ENCODE measurements around the gene NCOA5.

NCOA5 gene

DNA sequence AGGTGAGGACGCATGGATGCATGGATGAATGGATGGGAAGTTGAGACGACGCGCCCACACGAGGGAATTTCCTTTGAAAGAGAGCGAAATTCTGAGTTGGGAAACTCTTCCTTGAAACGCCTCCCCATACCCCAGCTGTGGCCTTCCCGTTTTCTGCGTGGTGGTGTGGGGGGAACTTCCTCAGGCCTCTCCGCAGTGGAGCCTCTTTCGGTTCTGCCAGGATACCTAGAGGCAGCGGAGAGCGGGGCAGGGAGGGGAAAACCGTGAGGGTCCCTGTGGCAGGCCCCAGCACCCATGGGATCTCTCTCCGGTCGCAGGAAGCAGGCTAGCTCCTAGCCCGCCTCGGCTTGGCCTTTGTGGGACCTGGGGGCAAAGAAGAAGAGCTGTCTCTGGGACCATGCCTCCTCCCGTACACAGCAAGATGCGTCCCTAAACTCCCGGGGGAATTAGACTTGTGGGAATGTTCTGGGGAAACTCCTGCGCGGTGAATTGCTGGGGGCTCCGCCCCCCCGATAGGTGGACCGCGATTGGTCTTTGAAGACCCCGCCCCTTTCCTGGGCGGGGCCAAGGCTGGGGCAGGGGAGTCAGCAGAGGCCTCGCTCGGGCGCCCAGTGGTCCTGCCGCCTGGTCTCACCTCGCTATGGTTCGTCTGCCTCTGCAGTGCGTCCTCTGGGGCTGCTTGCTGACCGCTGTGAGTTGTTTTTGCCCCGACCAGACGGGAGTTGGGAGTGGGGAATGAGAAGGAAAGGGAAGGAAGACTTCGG lies 28.1 kb upstream of the NCOA5 start, which contains the start of gene CD40:
TSS of gene CD40 (plus strand) at position 611 of the 764 bp plus-strand sequence. CDS start at position 641, 30 bp downstream.
- TF ChIP-seq, protein P1, sequence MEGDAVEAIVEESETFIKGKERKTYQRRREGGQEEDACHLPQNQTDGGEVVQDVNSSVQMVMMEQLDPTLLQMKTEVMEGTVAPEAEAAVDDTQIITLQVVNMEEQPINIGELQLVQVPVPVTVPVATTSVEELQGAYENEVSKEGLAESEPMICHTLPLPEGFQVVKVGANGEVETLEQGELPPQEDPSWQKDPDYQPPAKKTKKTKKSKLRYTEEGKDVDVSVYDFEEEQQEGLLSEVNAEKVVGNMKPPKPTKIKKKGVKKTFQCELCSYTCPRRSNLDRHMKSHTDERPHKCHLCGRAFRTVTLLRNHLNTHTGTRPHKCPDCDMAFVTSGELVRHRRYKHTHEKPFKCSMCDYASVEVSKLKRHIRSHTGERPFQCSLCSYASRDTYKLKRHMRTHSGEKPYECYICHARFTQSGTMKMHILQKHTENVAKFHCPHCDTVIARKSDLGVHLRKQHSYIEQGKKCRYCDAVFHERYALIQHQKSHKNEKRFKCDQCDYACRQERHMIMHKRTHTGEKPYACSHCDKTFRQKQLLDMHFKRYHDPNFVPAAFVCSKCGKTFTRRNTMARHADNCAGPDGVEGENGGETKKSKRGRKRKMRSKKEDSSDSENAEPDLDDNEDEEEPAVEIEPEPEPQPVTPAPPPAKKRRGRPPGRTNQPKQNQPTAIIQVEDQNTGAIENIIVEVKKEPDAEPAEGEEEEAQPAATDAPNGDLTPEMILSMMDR (IDR thresholded peaks at IDR 0.05; ENCODE audit: insufficient read depth, low read length, missing control alignments) = no peak
- DNase-seq (ENCODE audit: low read depth, low spot score) = no peak
- ChIA-PET POLR2A (no interaction called here), CTCF (interaction anchor here (1.3 kb wide), 1 partner anchor 95 kb away, joined by 3 read pairs; no protein-coding TSS in a partner anchor)
- H3K4me3 ChIP-seq (ENCODE audit: low read depth, low read length) = peak within 1 kb of the TSS; percentile 54

- POLR2A ChIA-PET = no interaction called here
- CTCF ChIA-PET = interaction anchor here (1.0 kb wide), 1 partner anchor 18 kb away, joined by 3 read pairs; no protein-coding TSS in a partner anchor
- TF ChIP-seq, protein P1 (IDR thresholded peaks at IDR 0.05; ENCODE audit: insufficient read depth, low read length, missing control alignments) = no peak
- DNase-seq (ENCODE audit: low read depth, low spot score) = no peak
- no peak overlapping the region for H3K4me3 ChIP-seq (ENCODE audit: low read depth, low read length)
Measured at GRCh38 chr20:46114449-46114848, 24.7 kb upstream of the NCOA5 start.

- DNase-seq (ENCODE audit: low read depth, low spot score) = no peak
- POLR2A ChIA-PET = no interaction called here
- TF ChIP-seq, protein P1 (IDR thresholded peaks at IDR 0.05; ENCODE audit: insufficient read depth, low read length, missing control alignments) = no peak
- no peak overlapping the region for H3K4me3 ChIP-seq (ENCODE audit: low read depth, low read length)
- CTCF ChIA-PET = no interaction called here
Measured at GRCh38 chr20:46113113-46113470, 23.3 kb upstream of the NCOA5 start.

DNA sequence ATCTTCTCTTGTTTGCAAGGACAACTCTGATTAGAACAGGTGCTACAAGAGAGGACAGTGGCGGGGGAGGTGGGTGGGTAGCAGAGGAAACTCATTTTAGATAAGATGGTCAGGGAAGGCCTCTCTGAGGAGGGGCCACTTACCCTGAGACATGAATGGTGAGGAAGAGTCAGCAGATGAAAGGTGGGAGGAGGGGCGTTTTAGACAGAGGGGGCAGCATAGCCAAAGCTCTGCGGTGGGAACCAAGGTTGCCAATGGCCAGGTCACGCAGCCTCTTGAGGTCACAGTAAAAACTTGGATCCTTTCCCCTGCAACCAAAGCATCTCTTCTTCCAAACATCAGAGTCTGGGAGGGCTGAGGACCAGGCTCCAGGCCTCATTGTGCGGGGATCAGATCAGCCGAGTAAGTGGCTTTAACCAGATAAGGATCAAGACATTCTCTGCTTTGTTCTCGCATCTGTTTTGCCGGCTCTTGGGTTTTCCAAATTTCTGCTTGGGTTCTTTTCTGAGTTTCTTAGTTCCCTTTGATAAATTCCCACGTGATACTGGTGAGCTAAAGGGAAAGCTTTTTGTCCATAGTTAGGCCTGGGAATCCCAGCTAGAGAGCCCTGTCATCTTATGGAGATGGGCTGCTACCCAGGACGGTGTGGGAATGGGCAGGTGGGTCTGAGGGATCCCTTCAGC lies 22.8 kb upstream of the NCOA5 start:
- no peak overlapping the region for H3K4me3 ChIP-seq (ENCODE audit: low read depth, low read length)
- POLR2A ChIA-PET = no interaction called here
- TF ChIP-seq, protein P1 (IDR thresholded peaks at IDR 0.05; ENCODE audit: insufficient read depth, low read length, missing control alignments) = no peak
- no peak for DNase-seq (ENCODE audit: low read depth, low spot score)
- CTCF ChIA-PET = no interaction called here

GRCh38 chr20:46111836-46112212 lies 22.1 kb upstream of the NCOA5 start:
- CTCF ChIA-PET = no interaction called here
- no peak overlapping the region for H3K4me3 ChIP-seq (ENCODE audit: low read depth, low read length)
- DNase-seq (ENCODE audit: low read depth, low spot score) = no peak
- POLR2A ChIA-PET = no interaction called here
- TF ChIP-seq, protein P1 (IDR thresholded peaks at IDR 0.05; ENCODE audit: insufficient read depth, low read length, missing control alignments) = no peak

GRCh38 chr20:46111028-46111835 lies 21.5 kb upstream of the NCOA5 start:
- H3K4me3 ChIP-seq (ENCODE audit: low read depth, low read length) = no peak overlapping the region
- TF ChIP-seq, protein P1 (IDR thresholded peaks at IDR 0.05; ENCODE audit: insufficient read depth, low read length, missing control alignments) = no peak
- CTCF ChIA-PET = no interaction called here
- DNase-seq (ENCODE audit: low read depth, low spot score) = no peak
- POLR2A ChIA-PET = no interaction called here

All from AG04449 (cell line).